DMS53 treated with DMSO at 0.1 percent for 48 hours (cell line): ENCODE data around the gene TCEAL1.
"Not testable (repeated sequence)": the region's sequence is repeated elsewhere in the genome, so short reads cannot be mapped to it uniquely, and the experiment has no call there.

ENCODE experiments used
- DNase-seq: peaks from one replicate; lab custom pipeline; 2025; ENCODE audit not compliant: unreplicated experiment; lab: John Stamatoyannopoulos, UW

The TCEAL1 gene

GRCh38 chrX:103631145-103631544 is 2.4 kb downstream of the TCEAL1 start:
- DNase-seq: no peak

- DNase-seq: no peak
These were observed 6.7 kb downstream of the TCEAL1 start for GRCh38 chrX:103635436-103635835.

GRCh38 chrX:103637604-103638338 is 9.0 kb downstream of the TCEAL1 start:
- peak; percentile 46 for DNase-seq

DNA sequence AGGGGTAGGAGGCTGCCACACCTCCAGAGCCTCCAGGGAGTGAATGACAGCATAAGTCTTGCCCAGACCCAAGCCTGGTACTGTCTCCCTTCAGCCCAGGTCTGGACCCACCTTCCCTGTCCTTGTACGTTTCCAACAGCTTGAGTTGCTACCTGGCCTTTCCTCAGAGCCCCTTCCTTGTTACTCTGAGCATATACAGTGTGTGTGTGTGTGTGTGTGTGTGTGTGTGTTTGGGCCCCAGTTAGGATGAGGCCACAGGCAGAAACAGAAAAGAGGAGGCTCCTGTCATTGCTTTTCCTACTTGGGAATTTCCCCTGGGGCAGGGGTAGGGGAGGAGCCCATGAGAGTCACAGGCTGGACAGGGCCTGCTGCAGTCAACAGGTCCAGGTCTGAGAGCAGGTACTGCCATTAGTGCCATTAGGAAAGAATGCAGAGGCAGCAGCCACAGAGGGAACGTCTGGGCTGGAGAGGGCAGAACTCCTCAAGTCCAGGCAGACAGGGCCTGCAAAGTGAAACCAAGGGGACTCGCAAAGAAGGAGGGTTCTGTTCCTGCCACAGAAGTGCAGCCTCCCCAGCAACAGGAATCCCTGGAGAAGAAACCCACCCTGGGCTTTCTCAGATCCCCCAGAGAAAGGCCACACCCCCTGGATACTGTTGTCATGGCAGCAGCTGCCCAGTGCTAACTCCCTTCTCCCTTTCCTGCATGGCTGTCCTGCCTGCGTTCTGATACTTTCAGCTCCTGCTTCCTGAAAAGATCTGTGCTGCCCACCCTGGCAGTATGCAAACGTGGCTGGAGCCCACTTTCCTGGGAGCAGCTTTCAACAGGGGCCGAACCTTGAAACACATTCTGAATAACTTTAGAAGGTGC is 9.9 kb downstream of the TCEAL1 start:
- DNase-seq: peak; percentile 4

- no peak for DNase-seq
These were observed 11.8 kb downstream of the TCEAL1 start for GRCh38 chrX:103640401-103641155.

DNA sequence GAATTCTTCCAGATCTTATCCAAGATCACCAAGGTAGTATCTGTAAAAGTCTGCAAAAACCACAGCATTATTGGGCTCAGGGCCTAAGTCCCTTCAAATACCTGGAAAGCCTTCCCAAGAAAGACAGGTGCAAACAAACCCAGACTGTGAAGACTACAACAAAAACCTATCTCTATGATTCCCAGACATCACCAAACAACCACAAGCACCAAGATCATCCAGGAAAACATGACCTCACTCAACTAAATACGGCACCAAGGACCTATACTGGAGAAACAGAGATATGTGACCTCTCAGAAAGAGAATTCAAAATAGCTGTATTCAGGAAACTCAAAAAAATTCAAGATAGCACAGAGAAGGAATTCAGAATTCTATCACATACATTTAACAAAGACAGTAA is 15.3 kb downstream of the TCEAL1 start:
- DNase-seq: no peak

DNA sequence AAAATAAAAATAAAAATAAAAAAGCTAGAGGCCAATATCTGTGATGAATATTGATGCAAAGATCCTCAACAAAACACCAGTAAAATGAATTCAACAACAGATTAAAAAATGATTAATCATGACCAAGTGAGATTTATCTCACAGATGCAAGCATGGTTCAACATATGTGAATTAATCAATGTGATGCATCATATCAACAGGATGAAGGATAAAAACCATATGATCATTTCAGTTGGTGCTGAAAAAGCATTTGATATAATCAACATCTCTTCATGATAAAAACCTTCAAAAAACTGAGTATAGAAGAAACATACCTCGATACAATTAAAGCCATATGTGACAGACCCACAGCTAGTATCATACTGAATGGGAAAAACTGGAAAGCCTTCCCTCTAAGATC is 18.9 kb downstream of the TCEAL1 start:
- DNase-seq: no peak

DNA sequence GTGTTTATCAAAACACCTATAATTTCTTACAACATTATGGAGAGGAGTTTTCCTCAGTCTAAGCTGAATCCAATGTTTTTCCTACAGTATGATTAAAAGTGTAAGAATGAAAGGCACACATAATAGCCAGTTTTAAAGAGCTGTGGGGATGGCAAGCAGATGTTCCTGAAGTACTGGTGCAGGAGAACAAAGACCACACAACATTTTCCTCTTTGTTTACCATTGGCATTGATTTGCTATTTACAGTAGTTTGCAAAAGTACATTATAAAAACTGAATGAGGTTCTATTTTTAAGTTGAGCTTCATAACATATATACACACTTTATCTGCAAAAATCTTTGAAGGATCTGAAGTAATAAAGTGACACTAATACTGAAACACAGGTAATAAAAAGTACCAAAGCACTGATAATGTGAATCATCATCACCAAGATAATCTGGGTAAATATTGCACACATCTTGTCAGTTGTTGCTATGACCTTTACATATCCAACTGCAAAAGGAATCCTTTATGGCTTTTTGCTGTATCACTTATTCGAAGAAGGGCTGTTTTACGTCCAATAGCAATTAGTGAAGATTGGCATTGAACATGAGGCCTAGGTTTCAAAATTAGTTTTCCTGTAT is 22.5 kb downstream of the TCEAL1 start:
- DNase-seq: no peak

DNA sequence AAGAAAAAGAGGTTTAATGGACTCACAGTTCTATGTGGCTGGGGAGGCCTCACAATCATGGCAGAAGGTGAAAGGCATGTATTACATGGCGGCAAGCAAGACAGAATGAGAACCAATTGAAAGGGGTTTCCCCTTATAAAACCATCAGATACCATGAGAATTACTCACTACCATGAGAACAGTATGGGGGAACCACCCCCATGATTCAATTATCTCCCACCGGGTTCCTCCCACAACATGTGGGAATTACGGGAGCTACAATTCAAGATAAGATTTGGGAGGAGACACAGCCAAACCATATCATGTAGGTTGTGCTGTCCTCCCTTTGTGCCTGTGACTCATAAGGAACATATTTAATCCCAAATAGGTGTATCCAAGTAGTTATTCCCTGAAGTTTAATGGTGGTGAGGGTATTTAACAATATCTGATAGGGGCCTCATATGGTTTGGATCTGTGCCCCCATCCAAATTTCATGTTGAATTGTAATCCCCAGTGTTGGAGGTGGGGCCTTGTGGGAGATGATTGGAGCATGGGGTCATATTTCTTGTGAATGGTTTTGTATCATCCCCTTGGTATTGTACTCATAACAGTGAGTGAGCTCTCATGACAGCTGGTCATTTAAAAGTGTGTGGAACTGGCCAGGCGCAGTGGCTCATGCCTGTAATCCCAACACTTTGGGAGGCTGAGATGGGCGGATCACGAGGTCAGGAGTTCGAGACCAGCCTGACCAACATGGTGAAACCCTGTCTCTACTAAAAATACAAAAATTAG is 26.6 kb downstream of the TCEAL1 start:
- not testable (repeated sequence) for DNase-seq

DNA sequence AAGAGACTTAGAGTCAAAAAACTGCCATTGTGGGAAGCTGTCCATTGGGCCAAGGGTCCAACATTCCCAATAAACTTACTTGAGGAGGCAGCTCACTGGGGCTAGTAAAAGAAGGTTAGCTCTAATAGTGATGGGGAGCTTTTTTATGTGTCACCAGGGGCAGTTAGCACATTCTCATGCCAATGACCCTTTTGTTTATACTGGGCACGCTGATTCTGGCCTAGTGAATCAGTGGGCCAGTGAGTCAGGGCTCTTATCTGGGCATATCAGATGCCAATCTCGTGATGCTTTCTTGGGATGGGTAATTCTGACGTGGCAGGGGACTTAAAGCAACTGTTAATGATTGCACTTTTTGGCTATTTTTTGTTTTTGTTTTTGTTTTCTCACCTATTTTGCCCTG is 27.8 kb downstream of the TCEAL1 start:
- DNase-seq: no peak

- DNase-seq: not testable (repeated sequence)
These were observed 28.3 kb downstream of the TCEAL1 start for GRCh38 chrX:103657066-103657465.

DNA sequence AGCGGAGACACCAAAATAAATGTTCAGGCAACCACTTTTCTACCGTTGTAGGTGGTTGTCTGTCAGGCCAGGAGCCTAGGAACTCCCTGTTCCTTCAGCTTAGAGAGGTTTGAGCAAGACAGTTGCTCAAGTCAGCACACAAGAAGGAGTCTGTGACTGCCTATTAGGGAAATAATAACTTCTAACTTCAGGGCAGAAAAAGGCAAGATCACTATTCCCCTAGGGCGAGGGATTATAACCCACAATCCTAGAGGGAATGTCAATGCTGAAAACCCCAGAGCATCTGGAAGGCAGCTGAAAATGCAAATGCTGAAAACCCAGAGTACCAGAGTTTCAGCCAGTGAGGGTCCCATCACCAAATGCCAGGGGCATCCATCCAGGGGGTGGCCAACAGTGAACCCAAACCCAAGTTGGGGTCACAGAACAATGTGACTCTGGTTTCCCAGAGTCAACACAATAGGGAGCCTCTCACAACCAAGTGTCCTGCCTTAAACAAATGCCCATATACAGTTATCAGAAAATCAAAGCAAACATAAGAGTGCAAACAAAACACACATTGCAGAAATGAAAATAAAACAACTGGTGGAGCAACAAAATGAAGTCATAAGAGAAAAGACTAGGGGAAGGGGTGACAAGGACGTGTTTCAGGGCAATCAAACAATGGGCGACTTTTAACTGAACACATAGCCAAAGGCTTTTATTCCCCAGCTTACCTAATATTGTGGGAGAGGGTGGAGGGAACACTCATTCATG is 30.1 kb downstream of the TCEAL1 start:
- DNase-seq: no peak

- not testable (repeated sequence) for DNase-seq
These were observed 30.7 kb downstream of the TCEAL1 start for GRCh38 chrX:103659460-103659859.

GRCh38 chrX:103663981-103664762 is 35.4 kb downstream of the TCEAL1 start:
- no peak for DNase-seq

GRCh38 chrX:103666202-103667107 is 37.7 kb downstream of the TCEAL1 start:
- DNase-seq: no peak

GRCh38 chrX:103669745-103670144 is 41.0 kb downstream of the TCEAL1 start:
- DNase-seq: no peak

DNA sequence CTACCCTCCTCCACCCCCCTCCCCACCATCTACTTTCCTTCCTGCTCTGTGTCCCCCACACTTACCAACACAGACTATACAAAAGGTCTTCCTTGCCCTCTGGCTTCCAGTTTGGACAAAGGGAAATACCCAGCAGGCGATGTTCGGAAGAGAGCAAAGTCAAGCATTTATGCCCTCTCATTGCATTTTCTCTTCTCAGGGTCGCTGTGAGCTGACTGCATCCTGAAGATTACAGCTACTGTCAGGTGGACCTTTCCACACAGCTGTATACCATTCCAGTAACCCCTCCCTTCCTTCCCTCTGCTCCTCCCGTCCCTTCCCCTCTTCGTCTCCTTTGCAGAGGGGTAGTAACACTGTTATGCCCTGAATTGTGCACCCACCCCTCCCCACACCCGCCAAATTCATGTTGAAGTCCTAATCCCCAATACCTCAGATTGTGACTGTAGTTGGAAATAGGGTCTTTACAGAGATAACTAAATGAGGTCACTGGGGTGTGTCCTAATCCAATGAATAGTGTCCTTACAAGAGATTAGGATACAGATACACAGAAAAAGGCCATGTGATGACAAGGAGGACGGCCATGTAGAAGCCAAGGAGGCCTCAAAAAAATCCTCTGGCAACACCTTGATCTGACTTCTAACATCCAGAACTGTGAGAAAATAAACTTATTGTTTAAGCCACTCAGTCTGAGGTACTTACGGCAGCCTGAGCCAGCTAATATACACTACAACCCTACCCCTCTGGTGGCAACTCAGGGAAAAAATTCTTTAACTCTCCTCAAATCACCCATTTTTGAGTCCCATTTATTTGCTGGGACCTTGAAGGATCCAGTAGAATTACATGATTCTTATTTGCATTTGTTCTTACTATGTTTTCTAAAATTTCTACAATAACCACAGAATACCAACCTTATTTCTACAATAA is 46.0 kb downstream of the TCEAL1 start:
- no peak for DNase-seq
